MM.1S (cell line): ENCODE measurements around the gene DCBLD1.

Source experiments
- CTCF ChIP-seq: fragments of 300-600 bp; sonication (generic); IDR thresholded peaks from 2 replicates; pipeline ENCODE4 v1.5.1; 2016; ENCODE audit warnings: antibody characterized with exemption, low read length, mixed read lengths
- EZH2 ChIP-seq: fragments of 300-600 bp; sonication (generic); optimal IDR thresholded peaks from 2 replicates; pipeline ENCODE3; 2017; ENCODE audit warnings: low read depth, mild to moderate bottlenecking, antibody characterized with exemption, low read length, mixed read lengths
- EZH2phosphoT487 ChIP-seq: fragments of 300-600 bp; sonication (generic); IDR thresholded peaks from 2 replicates; pipeline ENCODE4 v1.6.1; 2018; ENCODE audit warnings: antibody characterized with exemption, low read length

GRCh38 chr6:117520603-117521395, 38.3 kb downstream of the DCBLD1 start:
- TF ChIP-seq EZH2 (no peak), CTCF (no peak), EZH2phosphoT487 (no peak)
